Inflammatory macrophage (primary cell): Measurements from ENCODE around the gene VWA3A.
"Not testable (repeated sequence)": the region's sequence is repeated elsewhere in the genome, so short reads cannot be mapped to it uniquely, and the experiment has no call there.

Experiments used
- DNase-seq, 2 donors: peaks; one replicate each; pipeline ENCODE4 v3.0.0-alpha.2; 2020 to 2022
- total RNA-seq, 18 experiments: gene quantifications; one replicate each; lab custom pipeline; 2026; ENCODE audit warnings: mixed read lengths in 6 of 18, inconsistent platforms in 2 of 18; lab: John Stamatoyannopoulos, UW

The VWA3A gene
- 0 to 0.52 (median 0.12) reads per million in 18 experiments for total RNA-seq

- no peak for DNase-seq
These were observed at the start of gene VWA3A for GRCh38 chr16:22092143-22092933. TSS of gene VWA3A (plus strand) at chr16:22092541. CDS start at chr16:22092638, 97 bp downstream.

- DNase-seq, result not testable (repeated sequence)
These were observed 48.5 kb upstream of the VWA3A start for GRCh38 chr16:22043882-22044281.

GRCh38 chr16:22045888-22046287, 46.5 kb upstream of the VWA3A start:
- DNase-seq, result not testable (repeated sequence)

GRCh38 chr16:22050963-22051362, 41.4 kb upstream of the VWA3A start:
- DNase-seq, result no peak

- DNase-seq, result peak in 1 of 2 donors; percentile 13
These were observed 39.4 kb upstream of the VWA3A start for GRCh38 chr16:22052980-22053379.

- no peak for DNase-seq
These were observed 38.4 kb upstream of the VWA3A start for GRCh38 chr16:22053921-22054341.

- DNase-seq, result peak; percentile 4 to 21
These were observed 37.3 kb upstream of the VWA3A start for GRCh38 chr16:22054847-22055590.

GRCh38 chr16:22055881-22056280, 36.5 kb upstream of the VWA3A start:
- no peak for DNase-seq

- no peak for DNase-seq
These were observed 28.4 kb upstream of the VWA3A start for GRCh38 chr16:22063888-22064467.

DNA sequence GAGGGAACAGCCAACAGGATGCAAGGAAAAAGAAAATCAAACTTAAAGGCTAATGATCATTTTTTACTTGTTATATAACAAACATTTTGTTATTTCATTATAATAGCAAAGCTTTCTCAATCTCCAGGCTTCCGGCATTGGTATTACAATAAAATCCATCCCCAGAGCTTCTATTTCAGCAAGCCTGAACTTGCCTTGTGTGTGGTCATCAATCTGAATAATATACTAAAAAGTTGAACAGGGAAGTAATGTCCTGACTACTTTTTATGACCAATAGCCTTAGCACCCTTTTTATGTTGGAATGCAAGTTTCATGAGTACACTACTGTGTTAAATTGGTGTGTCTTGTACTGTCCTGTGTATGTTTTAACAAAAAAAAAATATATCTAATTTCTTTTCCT, 27.1 kb upstream of the VWA3A start:
- no peak for DNase-seq

DNA sequence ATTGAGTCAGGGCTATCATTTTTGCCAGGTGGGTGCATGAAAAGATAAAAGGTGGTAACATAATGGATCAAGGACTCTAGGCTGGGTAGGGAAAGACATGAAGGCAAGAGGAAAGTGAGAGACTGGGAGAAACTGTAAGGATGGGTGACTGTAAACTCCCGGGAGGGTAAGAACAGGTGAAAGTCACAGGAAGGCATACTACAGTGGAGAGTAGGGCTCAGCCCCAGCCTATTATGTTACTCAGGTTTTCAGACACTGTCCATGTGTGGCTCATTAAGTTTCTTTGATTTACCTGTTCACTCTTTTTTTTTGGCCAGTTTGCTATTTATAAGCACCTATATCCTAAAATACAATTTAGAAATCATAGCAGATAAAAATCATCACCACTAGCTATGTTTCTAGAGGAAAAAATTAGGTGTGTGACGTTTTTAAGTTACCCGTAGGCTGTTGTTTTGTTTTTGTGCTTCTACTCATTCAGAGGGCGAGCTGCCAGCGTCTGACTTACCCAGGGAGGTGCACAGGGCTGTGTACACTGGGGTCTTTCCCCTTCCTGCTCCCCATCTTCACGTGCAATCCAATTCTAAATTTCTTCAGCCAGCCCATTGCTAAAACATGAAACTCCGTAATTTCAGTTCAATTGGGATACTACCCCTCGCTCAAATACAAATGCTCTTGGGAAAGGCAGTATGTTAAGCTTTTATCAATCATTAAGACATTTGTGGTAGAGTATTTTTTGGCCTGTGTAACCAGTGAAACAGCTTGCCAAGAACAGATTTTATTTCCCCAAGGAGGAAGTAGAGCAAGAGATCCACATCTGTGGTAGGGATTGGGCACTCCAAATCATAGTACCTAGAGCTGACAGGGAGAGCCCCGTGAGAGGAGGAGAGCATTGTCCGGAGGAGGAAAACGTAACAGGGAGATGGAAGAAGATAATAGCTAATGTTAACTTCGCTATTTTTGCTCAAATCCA, 21.7 kb upstream of the VWA3A start:
- no peak for DNase-seq

GRCh38 chr16:22071331-22071910, 20.9 kb upstream of the VWA3A start:
- DNase-seq, result no peak

DNA sequence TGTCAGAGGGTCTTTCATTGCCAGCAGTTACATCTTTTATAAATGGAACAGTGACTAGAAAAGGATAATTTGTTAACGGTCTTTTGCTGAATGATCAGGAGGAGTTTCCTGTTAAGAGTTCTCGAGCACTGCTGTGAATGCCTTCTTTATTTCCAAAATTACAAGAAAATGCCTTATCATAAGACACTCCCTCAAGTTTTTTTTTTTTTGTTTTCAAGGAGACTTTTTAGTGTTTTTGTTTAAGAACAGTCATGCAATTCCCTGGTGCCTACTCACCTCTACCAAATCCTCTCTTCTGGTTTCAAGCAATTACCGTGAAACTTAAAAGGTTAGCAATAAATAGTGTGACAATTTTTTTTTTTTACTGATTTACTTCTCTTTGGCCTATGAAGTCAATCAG, 19.0 kb upstream of the VWA3A start:
- DNase-seq, result no peak

DNA sequence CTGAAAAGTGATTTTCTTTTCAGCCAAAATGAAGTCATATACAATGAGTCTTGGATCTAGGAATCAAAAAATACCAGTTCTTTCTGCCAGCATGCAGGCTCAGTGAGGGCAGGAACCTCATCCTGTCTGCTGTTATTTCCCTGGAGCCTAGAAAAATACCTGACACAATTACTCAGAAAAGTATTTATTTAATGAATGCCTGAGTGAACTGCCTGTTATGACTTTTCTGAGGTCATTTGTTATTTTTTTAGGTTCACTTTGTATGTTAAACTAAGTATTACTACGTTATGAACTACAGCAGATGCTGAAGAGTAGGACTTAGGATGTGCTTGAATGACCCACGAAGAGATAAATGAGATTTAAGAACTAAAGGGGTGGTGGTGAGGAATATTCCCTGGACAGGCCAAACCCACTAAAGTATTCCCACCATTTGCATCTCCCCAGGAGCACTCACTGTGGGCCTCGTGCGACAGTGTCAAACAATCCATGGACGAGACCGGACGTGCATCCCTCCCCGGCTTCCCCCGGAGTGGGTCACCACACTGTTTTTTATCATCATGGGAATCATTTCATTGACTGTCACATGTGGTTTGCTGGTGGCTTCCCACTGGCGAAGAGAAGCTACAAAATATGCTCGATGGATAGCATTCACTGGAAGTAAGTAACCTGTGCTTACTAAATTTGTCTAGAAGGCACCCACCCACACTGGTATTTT, 17.1 kb upstream of the VWA3A start:
- no peak for DNase-seq

GRCh38 chr16:22075776-22076175, 16.6 kb upstream of the VWA3A start:
- no peak for DNase-seq

- DNase-seq, result peak; percentile 72 to 76
These were observed 14.5 kb upstream of the VWA3A start for GRCh38 chr16:22077700-22078313.

DNA sequence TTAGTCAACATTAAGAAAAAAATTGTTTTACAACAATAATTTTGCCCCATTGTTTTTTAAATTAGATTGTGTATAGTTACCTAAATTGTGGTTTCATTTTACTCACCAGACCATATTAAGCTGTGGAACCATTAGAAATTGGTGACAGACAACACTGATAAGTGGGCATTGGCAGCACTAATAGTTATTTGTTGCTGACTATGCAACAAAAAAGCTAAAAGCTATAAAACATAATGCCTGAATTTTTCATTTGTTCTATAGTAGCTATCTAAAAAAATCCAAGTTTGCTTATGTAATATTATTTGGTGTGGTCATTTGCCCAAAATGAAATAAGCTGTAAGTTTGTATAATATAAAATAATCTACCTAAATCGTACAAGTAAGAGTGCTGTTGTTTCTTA, 13.7 kb upstream of the VWA3A start:
- no peak for DNase-seq

DNA sequence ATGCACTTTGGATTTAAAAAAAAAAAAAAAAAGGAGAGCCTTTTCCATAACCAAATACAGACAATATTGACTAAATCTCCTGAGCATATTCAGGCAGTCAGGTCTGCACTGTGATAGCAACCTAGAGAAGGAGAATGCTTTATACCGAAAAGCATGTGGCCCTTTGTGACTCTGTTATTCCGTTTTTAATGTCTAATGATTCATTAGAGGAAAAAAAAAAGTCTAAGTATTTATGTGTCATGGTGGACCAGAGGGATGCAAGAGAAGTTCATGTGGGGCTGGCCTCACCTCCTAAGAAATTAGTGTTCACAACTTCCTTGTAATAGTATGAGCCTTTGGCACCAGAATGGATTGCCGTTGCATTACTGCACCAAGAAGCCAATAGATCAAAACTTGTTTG, 11.3 kb upstream of the VWA3A start:
- DNase-seq, result no peak

DNA sequence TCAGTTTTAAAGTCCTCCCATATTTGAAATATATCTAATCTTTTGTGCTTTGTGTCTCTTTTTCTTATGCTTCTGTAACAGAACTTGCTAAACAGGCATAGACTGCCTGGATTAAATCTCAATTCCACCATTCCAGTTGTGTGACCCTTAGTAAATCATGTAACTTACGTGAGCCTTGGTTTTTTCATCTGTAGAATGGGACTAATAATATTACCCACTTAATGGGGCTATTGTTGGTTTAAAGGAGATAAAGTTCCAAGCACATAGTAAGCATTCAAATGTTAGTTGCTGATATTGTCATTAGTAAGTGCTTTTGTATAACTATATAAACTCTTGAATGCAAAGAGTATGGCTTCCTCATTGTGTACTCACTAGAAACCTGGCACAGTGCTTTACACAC, 5.9 kb upstream of the VWA3A start:
- no peak for DNase-seq

DNA sequence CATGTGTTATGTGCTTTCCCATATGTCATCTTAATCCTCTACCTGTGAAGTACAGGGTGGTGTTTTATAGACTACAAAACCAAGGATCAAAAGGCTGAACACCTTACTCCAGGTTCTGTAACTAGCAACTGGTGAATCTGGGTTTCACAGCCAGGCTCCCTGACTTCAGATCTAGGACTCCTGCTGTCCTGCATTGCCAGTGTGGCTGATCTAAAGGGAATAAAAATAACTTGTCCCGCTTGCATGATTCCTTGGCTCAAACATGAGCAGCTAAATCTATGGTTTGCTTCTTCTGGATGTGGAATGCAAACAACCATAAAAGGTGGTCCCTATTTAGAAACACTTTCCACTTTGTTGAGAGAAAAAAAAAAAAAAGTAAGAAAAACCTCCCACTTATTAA, 3.7 kb upstream of the VWA3A start:
- no peak for DNase-seq

GRCh38 chr16:22089910-22090309, 2.4 kb upstream of the VWA3A start:
- no peak for DNase-seq
